NCI-H2081 treated with DMSO at 0.1 percent for 48 hours (cell line): ENCODE measurements around the gene CRTC1.

Experiments
- DNase-seq: peaks from one replicate; lab custom pipeline; 2025; lab: John Stamatoyannopoulos, UW

The CRTC1 gene

GRCh38 chr19:18651733-18652132 lies 31.7 kb upstream of the CRTC1 start:
- no peak for DNase-seq

- DNase-seq: no peak
These were observed 29.6 kb upstream of the CRTC1 start for GRCh38 chr19:18653853-18654252.

- DNase-seq: no peak
These were observed 29.0 kb upstream of the CRTC1 start for GRCh38 chr19:18654469-18654868.

- no peak for DNase-seq
These were observed 28.2 kb upstream of the CRTC1 start for GRCh38 chr19:18655173-18655844.

- no peak for DNase-seq
These were observed 27.0 kb upstream of the CRTC1 start for GRCh38 chr19:18656337-18657086.

GRCh38 chr19:18657590-18658365 lies 25.7 kb upstream of the CRTC1 start:
- no peak for DNase-seq

GRCh38 chr19:18658366-18658855 lies 25.1 kb upstream of the CRTC1 start:
- DNase-seq: no peak

- DNase-seq: no peak
These were observed 24.0 kb upstream of the CRTC1 start for GRCh38 chr19:18659281-18660050.

- DNase-seq: no peak
These were observed 23.2 kb upstream of the CRTC1 start for GRCh38 chr19:18660051-18660910.

- no peak for DNase-seq
These were observed 22.4 kb upstream of the CRTC1 start for GRCh38 chr19:18660939-18661670.

GRCh38 chr19:18662972-18663732 lies 20.3 kb upstream of the CRTC1 start:
- no peak for DNase-seq

GRCh38 chr19:18663940-18664530 lies 19.4 kb upstream of the CRTC1 start:
- no peak for DNase-seq

GRCh38 chr19:18665771-18666202 lies 17.7 kb upstream of the CRTC1 start:
- no peak for DNase-seq

GRCh38 chr19:18666317-18666716 lies 17.2 kb upstream of the CRTC1 start:
- DNase-seq: no peak

- DNase-seq: no peak
These were observed 16.7 kb upstream of the CRTC1 start for GRCh38 chr19:18666784-18667183.

GRCh38 chr19:18667531-18668251 lies 15.8 kb upstream of the CRTC1 start:
- DNase-seq: no peak

GRCh38 chr19:18668252-18668631 lies 15.2 kb upstream of the CRTC1 start:
- DNase-seq: no peak

GRCh38 chr19:18668744-18669523 lies 14.5 kb upstream of the CRTC1 start:
- no peak for DNase-seq
